Measurements from ENCODE around the gene AXIN1.
A peak's percentile ranks its signal among the peaks of the same experiment; 100 is the strongest.

The AXIN1 gene

DNA sequence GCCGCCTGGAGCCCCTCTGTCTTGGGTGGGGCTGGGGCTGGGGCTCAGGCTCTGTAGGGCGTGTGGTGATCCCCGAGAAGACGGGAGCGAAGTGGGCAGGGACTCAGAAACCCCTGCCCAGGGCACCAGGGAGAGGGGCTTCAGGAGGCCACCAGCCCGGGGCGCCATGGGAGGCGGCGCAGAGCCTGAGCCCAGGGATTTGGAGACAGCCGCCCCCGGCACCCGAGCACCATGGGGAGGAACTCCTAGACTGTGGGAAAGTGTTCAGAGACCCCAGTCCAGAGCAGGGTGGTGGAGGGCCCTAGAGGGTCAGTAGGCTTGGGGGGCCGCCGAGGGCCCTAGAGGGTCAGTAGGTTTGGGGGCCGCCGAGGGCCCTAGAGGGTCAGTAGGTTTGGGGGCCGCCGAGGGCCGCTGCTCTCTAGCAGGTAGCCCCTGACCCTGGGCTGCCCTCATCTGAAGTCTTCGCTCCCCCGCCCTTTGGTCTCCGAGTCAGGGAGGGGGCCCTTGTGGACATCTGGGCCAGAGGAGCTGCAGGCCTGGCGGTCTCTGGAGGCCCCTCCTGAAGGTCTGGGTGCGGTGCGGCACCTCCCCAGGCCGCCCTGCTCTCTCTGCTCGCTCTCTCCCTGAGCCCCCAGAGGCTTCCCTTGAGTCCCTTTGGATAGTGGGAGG lies 71.4 kb downstream of the AXIN1 start:
- no peak overlapping the region for H3K27ac ChIP-seq
- no peak for TF ChIP-seq CTCF (conservative IDR thresholded peaks at IDR 0.05; ENCODE audit: low read depth)
- ChIA-PET CTCF (interaction anchor here (0.6 kb wide), 1 partner anchor 144 kb away, joined by 3 read pairs; the partner anchor contains the start of gene RAB11FIP3), POLR2A (ENCODE audit: low non-redundant PET) (no interaction called here)
- DNase-seq (ENCODE audit: low spot score) = no peak

GRCh38 chr16:280552-280951 lies 72.0 kb downstream of the AXIN1 start, which contains the start of gene ARHGDIG:
ARHGDIG (plus strand) TSS chr16:280591; CDS start chr16:280681, 90 bp downstream.
- TF ChIP-seq CTCF (conservative IDR thresholded peaks at IDR 0.05; ENCODE audit: low read depth) = no peak
- H3K27ac ChIP-seq = no peak within 1 kb of the TSS
- POLR2A ChIA-PET (ENCODE audit: low non-redundant PET) = no interaction called here
- DNase-seq (ENCODE audit: low spot score) = no peak
- CTCF ChIA-PET = interaction anchor here (0.6 kb wide), 1 partner anchor 145 kb away, joined by 3 read pairs; the partner anchor contains the start of gene RAB11FIP3

DNA sequence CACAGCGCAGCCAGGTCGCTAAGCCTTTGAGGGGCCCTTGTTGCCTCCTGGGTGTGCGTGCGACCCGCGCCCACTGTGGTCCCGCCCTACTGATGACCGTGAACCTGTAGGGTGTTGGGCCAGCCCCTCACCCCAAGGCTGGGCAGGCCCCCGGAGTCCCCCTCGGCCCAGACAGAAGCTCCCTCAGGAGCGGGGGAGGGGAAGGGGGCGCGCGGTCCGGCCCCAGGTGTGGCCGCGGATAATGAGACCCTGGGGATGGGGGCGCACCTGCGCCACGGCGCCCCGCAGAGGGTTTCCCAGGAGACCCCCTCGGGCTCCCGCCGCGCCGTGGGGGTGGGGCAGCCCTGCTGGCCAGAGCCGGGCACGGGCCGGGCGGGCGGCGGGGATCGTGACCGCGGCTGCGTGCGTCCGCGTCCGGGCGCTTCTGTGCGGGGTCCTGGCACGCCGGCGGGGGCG lies 72.5 kb downstream of the AXIN1 start:
- no peak for TF ChIP-seq CTCF (conservative IDR thresholded peaks at IDR 0.05; ENCODE audit: low read depth)
- ChIA-PET POLR2A (ENCODE audit: low non-redundant PET) (no interaction called here), CTCF (no interaction called here)
- no peak for DNase-seq (ENCODE audit: low spot score)
- no peak overlapping the region for H3K27ac ChIP-seq

- ChIA-PET POLR2A (ENCODE audit: low non-redundant PET) (no interaction called here), CTCF (interaction anchor here (1.0 kb wide), 1 partner anchor 214 kb away, joined by 5 read pairs; no protein-coding TSS in a partner anchor)
- H3K27ac ChIP-seq = no peak overlapping the region
- no peak for TF ChIP-seq CTCF (conservative IDR thresholded peaks at IDR 0.05; ENCODE audit: low read depth)
- DNase-seq (ENCODE audit: low spot score) = no peak
Measured at GRCh38 chr16:279531-279930, 73.0 kb downstream of the AXIN1 start.

DNA sequence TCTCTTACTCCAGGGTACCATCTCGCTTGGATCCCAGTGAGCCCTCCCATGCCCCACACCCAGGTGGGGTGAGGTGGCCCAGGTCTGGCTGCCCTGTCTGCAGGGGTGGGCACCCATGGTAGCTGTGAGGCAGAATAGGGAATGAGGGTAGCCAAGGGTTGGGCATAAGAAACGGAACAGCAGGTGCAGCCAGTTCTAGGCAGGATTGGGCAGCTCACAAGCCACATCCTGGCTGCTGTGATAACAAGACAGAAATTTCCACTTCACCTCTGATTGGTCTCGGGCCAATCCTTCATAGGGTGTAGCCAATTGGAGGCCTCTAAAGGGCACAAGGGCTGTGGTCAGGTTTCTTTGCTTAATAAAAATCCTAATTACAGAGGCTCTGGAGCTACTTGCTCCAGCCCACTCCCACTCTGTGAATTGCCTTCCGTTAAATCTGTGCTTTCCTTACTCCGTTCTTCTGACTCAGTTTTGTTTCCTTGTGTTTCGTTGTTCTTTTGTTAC lies 73.6 kb downstream of the AXIN1 start:
- no peak overlapping the region for H3K27ac ChIP-seq
- peak; percentile 61 for DNase-seq (ENCODE audit: low spot score)
- ChIA-PET POLR2A (ENCODE audit: low non-redundant PET) (interaction anchor here (0.6 kb wide), 1 partner anchor 245 kb away, joined by 3 read pairs; no protein-coding TSS in a partner anchor), CTCF (interaction anchor here (1.0 kb wide), 1 partner anchor 213 kb away, joined by 5 read pairs; no protein-coding TSS in a partner anchor)
- TF ChIP-seq CTCF (conservative IDR thresholded peaks at IDR 0.05; ENCODE audit: low read depth) = no peak

DNA sequence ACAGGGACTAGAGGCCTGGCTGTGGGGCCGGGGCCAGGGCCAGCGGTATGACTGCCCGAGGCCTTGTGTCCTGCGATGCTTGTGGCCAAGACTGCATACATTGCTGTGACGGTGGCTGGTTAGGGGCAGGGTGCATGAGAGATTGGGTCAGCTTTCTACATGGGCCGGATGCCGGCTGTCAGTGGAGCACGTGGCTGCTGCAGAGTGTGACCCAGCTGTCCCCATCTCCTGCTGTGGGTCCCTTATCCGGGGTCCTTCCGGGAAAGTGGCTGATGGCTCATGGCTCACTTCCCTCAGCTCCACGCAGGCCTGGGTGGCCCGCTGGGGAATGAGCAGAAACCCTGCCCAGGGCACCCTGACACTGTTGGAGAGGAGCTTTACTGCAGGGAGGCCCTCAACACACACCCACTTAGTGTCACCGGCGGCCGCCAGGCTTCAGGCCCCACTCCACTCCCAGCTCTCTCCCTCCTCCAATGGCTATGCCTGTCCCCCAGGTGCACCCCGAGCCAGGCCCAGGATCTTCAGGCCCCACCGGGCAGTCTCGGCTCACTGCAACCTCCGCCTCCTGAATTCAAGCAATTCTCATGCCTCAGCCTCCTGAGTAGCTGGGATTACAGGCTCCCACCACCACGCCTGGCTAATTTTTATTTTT lies 76.0 kb downstream of the AXIN1 start:
- TF ChIP-seq CTCF (conservative IDR thresholded peaks at IDR 0.05; ENCODE audit: low read depth) = no peak
- ChIA-PET POLR2A (ENCODE audit: low non-redundant PET) (no interaction called here), CTCF (no interaction called here)
- DNase-seq (ENCODE audit: low spot score) = no peak
- H3K27ac ChIP-seq = no peak overlapping the region

Data from RWPE1 (cell line).